DND-41 (cell line): ENCODE data around the gene LHPP.

Experiments
- ATAC-seq: fragments of 200-7000 bp; cut with Tn5 transposase; 3 replicates; pipeline ENCODE4 v1.9.1; 2021; ENCODE audit warnings: low read depth; ENCODE audit not compliant: insufficient read depth
- DNase-seq: peaks from one replicate; pipeline ENCODE4 v3.0.0-alpha.2; 2020
- H2AFZ ChIP-seq: 2 replicates; pipeline ENCODE4 v1.6.0; 2012; ENCODE audit warnings: low read depth, low read length
- H3K27ac ChIP-seq: 2 replicates; pipeline ENCODE4 v1.5.1; 2012; ENCODE audit warnings: low read length, inconsistent platforms
- H3K27me3 ChIP-seq: fragments of 200-600 bp; sonication (generic); 2 replicates; pipeline ENCODE4 v1.6.0; 2012; ENCODE audit warnings: low read length, mild to moderate bottlenecking, inconsistent platforms; ENCODE audit not compliant: insufficient read depth, poor library complexity
- H3K36me3 ChIP-seq: 2 replicates; pipeline ENCODE4 v1.5.1; 2012; ENCODE audit warnings: low read length, inconsistent platforms; ENCODE audit not compliant: insufficient read depth
- H3K4me1 ChIP-seq: 2 replicates; pipeline ENCODE4 v1.5.1; 2012; ENCODE audit warnings: mild to moderate bottlenecking, low read length; ENCODE audit not compliant: insufficient read depth
- H3K4me2 ChIP-seq: 2 replicates; pipeline ENCODE4 v1.6.0; 2012; ENCODE audit warnings: mild to moderate bottlenecking, moderate library complexity, low read length, inconsistent platforms; ENCODE audit not compliant: insufficient read depth
- H3K4me3 ChIP-seq, 2 experiments: fragments of 200-600 bp in 1 of 2; shearing (Covaris generic) in 1 of 2; 2 replicates each; pipeline ENCODE4 v1.5.1; 2012 to 2016; ENCODE audit warnings: inconsistent platforms in 2 of 2, low read length in 2 of 2, mild to moderate bottlenecking in 2 of 2, low read depth in 1 of 2, moderate library complexity in 1 of 2
- H3K79me2 ChIP-seq: 2 replicates; pipeline ENCODE4 v1.6.0; 2012; ENCODE audit warnings: low read length, inconsistent platforms; ENCODE audit not compliant: insufficient read depth
- H3K9ac ChIP-seq: 2 replicates; pipeline ENCODE4 v1.6.0; 2012; ENCODE audit warnings: low read depth, mild to moderate bottlenecking, inconsistent platforms, low read length, moderate library complexity
- H3K9me3 ChIP-seq: 2 replicates; pipeline ENCODE4 v1.5.1; 2012; ENCODE audit warnings: low read length, moderate library complexity, mild to moderate bottlenecking, inconsistent platforms; ENCODE audit not compliant: insufficient read depth, severe bottlenecking
- H4K20me1 ChIP-seq: 2 replicates; pipeline ENCODE4 v1.6.0; 2012; ENCODE audit warnings: low read length; ENCODE audit not compliant: insufficient read depth
- CTCF ChIP-seq: IDR thresholded peaks from 2 replicates; pipeline ENCODE4 v1.5.1; 2012; ENCODE audit warnings: borderline replicate concordance, low read length, moderate library complexity, mild to moderate bottlenecking; ENCODE audit not compliant: poor library complexity, severe bottlenecking; ENCODE audit errors: extremely low read depth
- EZH2 ChIP-seq: IDR thresholded peaks from 3 replicates; pipeline ENCODE4 v1.6.1; 2012; ENCODE audit warnings: borderline replicate concordance, low read depth, mild to moderate bottlenecking, moderate library complexity, low read length, inconsistent platforms; ENCODE audit not compliant: severe bottlenecking

LHPP gene

DNA sequence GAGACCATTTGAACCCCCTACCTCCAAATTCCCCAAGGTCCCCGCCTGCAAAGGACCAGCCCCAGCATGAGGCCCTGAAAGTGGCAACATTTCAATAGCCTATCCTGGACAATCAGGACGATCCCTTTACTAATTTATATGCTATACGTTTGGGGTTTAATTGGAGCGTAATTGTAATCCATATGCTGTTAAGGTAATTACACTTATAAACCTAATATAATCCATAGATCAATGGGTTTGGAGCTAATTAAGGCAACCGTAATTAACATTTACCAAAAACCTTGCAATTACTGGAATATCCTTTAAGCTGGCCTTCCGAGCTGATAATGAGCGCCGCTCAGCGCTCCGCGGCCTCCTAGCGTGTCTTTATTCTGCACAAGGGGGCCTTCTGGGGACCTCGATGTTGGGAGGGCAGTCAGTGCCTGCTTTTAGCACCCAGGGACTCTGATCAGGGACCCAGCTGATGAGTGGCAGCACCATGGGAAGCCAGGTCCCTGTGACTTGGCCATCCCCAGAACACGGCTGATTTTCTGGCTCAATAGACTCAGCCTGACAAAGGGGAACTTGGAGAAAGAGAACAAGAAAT, 91.2 kb downstream of the LHPP start:
- Histone ChIP-seq H3K36me3 (no peaks in the 10 kb centered on the region), H4K20me1 (no peaks in the 10 kb centered on the region), H3K27ac (no peak overlapping the region), H3K9me3 (no peaks in the 10 kb centered on the region), H3K27me3 (no peaks in the 10 kb centered on the region), H3K9ac (no peak overlapping the region), H3K79me2 (no peaks in the 10 kb centered on the region), H2AFZ (no peak overlapping the region), H3K4me3 (no peak overlapping the region), H3K4me1 (no peaks in the 10 kb centered on the region), H3K4me2 (no peak overlapping the region)
- no peak for TF ChIP-seq EZH2
- no peak for TF ChIP-seq CTCF
- ATAC-seq (no peak), DNase-seq (no peak)

- no peak for ATAC-seq
- Histone ChIP-seq H3K79me2 (no peaks in the 10 kb centered on the region), H3K27me3 (no peaks in the 10 kb centered on the region), H4K20me1 (no peaks in the 10 kb centered on the region), H3K4me3 (no peak overlapping the region), H3K27ac (no peak overlapping the region), H3K36me3 (no peaks in the 10 kb centered on the region), H3K4me2 (no peak overlapping the region), H2AFZ (no peak overlapping the region), H3K4me1 (no peaks in the 10 kb centered on the region), H3K9ac (no peak overlapping the region), H3K9me3 (no peaks in the 10 kb centered on the region)
- TF ChIP-seq CTCF (no peak), EZH2 (no peak)
- no peak for DNase-seq
These were observed 92.6 kb downstream of the LHPP start for GRCh38 chr10:124554085-124554858.

GRCh38 chr10:124557167-124557566, 95.5 kb downstream of the LHPP start:
- no peak overlapping the region for H3K4me2 ChIP-seq
- ATAC-seq (no peak), DNase-seq (no peak)
- no peaks in the 10 kb centered on the region for H3K27me3 ChIP-seq
- TF ChIP-seq CTCF (no peak), EZH2 (no peak)
- no peaks in the 10 kb centered on the region for H3K9me3 ChIP-seq
- H3K27ac ChIP-seq = no peak overlapping the region
- no peak overlapping the region for H2AFZ ChIP-seq
- no peaks in the 10 kb centered on the region for H3K36me3 ChIP-seq
- H3K4me3 ChIP-seq = no peak overlapping the region
- no peaks in the 10 kb centered on the region for H3K4me1 ChIP-seq
- no peaks in the 10 kb centered on the region for H3K79me2 ChIP-seq
- H4K20me1 ChIP-seq = no peaks in the 10 kb centered on the region
- H3K9ac ChIP-seq = no peak overlapping the region
